CD14-positive monocyte (primary cell): ENCODE measurements around the gene MCU. TPM values are rescaled to one million over a fixed set of nuclear protein-coding genes. Genes with fewer than 3 reads are reported as not detected.

Experiments used
- DNase-seq, 3 donors: peaks; one replicate each; pipeline ENCODE4 v3.0.0-alpha.2; 2011 to 2022
- H2AFZ ChIP-seq: 2 replicates; pipeline ENCODE4 v1.6.0; 2012; ENCODE audit warnings: mild to moderate bottlenecking, low read depth, low read length, inconsistent platforms; ENCODE audit not compliant: insufficient read depth, poor library complexity, severe bottlenecking
- H3K27ac ChIP-seq, 2 donors: 1 replicate in 1 of 2; 2 replicates in 1 of 2; pipeline ENCODE4 v1.5.1; 2012 to 2013; ENCODE audit warnings: low read length in 2 of 2, control low read depth in 1 of 2, inconsistent platforms in 1 of 2, low read depth in 1 of 2, mild to moderate bottlenecking in 1 of 2
- H3K27me3 ChIP-seq, 2 donors: one replicate each; pipeline versions ENCODE4 v1.6.0 to v1.6.1; 2011 to 2013; ENCODE audit warnings: low read length in 2 of 2; ENCODE audit not compliant: control insufficient read depth in 2 of 2, insufficient read depth in 2 of 2
- H3K36me3 ChIP-seq, 2 donors: replicated peaks in 1 of 2; 1 replicate in 1 of 2; 2 replicates in 1 of 2; pipeline versions ENCODE4 v1.5.1 to v1.6.1; 2012 to 2013; ENCODE audit warnings: low read length in 2 of 2, control low read depth in 1 of 2, inconsistent platforms in 1 of 2, mild to moderate bottlenecking in 1 of 2; ENCODE audit not compliant: insufficient read depth in 2 of 2, control insufficient read depth in 1 of 2
- H3K4me1 ChIP-seq, 2 donors: 1 replicate in 1 of 2; 2 replicates in 1 of 2; pipeline versions ENCODE4 v1.5.1 to v1.6.1; 2012 to 2013; ENCODE audit warnings: low read length in 2 of 2, control low read depth in 1 of 2, inconsistent platforms in 1 of 2, mild to moderate bottlenecking in 1 of 2, moderate library complexity in 1 of 2; ENCODE audit not compliant: insufficient read depth in 2 of 2, control insufficient read depth in 1 of 2
- H3K4me2 ChIP-seq: replicated peaks from 2 replicates; pipeline ENCODE3; 2012; ENCODE audit warnings: low read length, moderate library complexity, mild to moderate bottlenecking; ENCODE audit not compliant: poor library complexity, severe bottlenecking; ENCODE audit errors: extremely low read depth
- H3K4me3 ChIP-seq, 3 experiments: fragments of 200-600 bp in 1 of 3; sonication (generic) in 1 of 3; replicated peaks in 1 of 3; 1 replicate in 2 of 3; 2 replicates in 1 of 3; pipeline ENCODE4 v1.5.1; 2011 to 2013; ENCODE audit warnings: low read length in 3 of 3, mild to moderate bottlenecking in 3 of 3, control low read depth in 2 of 3, low read depth in 2 of 3, inconsistent platforms in 1 of 3, moderate library complexity in 1 of 3
- H3K79me2 ChIP-seq: 2 replicates; pipeline ENCODE4 v1.6.0; 2012; ENCODE audit warnings: mild to moderate bottlenecking, control low read depth, inconsistent platforms, low read length, moderate library complexity; ENCODE audit not compliant: insufficient read depth
- H3K9ac ChIP-seq: 2 replicates; pipeline ENCODE4 v1.6.0; 2017; ENCODE audit warnings: low read length, mild to moderate bottlenecking; ENCODE audit not compliant: insufficient read depth, poor library complexity, severe bottlenecking
- H3K9me3 ChIP-seq, 2 donors: replicated peaks in 1 of 2; 1 replicate in 1 of 2; 2 replicates in 1 of 2; pipeline versions ENCODE4 v1.5.1 to v1.6.1; 2012 to 2013; ENCODE audit warnings: low read length in 2 of 2, control low read depth in 1 of 2; ENCODE audit not compliant: control insufficient read depth in 1 of 2, insufficient read depth in 1 of 2
- H4K20me1 ChIP-seq: 2 replicates; pipeline ENCODE4 v1.6.0; 2012; ENCODE audit warnings: mild to moderate bottlenecking, low read length, control low read depth, moderate library complexity; ENCODE audit not compliant: insufficient read depth
- H3K27ac Mint-ChIP-seq, 7 donors: one replicate each; pipeline ENCODE4 v1.8.0; 2020; ENCODE audit warnings: mild to moderate bottlenecking in 7 of 7, mixed read lengths in 7 of 7, moderate library complexity in 6 of 7, inconsistent platforms in 2 of 7
- H3K27me3 Mint-ChIP-seq, 3 donors: one replicate each; pipeline ENCODE4 v1.8.0; 2021 to 2022; ENCODE audit warnings: low read depth in 3 of 3, mild to moderate bottlenecking in 3 of 3, mixed read lengths in 3 of 3, moderate library complexity in 3 of 3, inconsistent platforms in 1 of 3
- H3K36me3 Mint-ChIP-seq, 2 donors: one replicate each; pipeline ENCODE4 v1.8.0; 2020; ENCODE audit warnings: mixed read lengths in 2 of 2, inconsistent platforms in 1 of 2, mild to moderate bottlenecking in 1 of 2
- H3K4me1 Mint-ChIP-seq: one replicate; pipeline ENCODE4 v1.8.0; 2020; ENCODE audit warnings: mild to moderate bottlenecking, mixed read lengths
- H3K4me3 Mint-ChIP-seq, 2 donors: one replicate each; pipeline ENCODE4 v1.8.0; 2020; ENCODE audit warnings: mild to moderate bottlenecking in 2 of 2, mixed read lengths in 2 of 2, moderate library complexity in 1 of 2
- H3K9me3 Mint-ChIP-seq, 7 donors: one replicate each; pipeline ENCODE4 v1.8.0; 2020 to 2022; ENCODE audit warnings: mixed read lengths in 7 of 7, mild to moderate bottlenecking in 6 of 7, moderate library complexity in 6 of 7, inconsistent platforms in 2 of 7
- WGBS: methylation state at CpG from one replicate; pipeline ENCODE4 v1.1.5; 2013; ENCODE audit warnings: missing lambda C conversion rate; ENCODE audit not compliant: insufficient coverage; 5-methylcytosine and 5-hydroxymethylcytosine counted together
- intact Hi-C, 2 donors: fragments of 100-400 bp; cut with micrococcal nuclease; formaldehyde crosslinking; loops; one replicate each; pipeline versions ENCODE4 v1.15.0 to v1.15.1; 2023
- polyA plus RNA-seq, 3 donors: library from polyadenylated mRNA; depleted of rRNA in 1 of 3; unstranded in 2 of 3; stranded (reverse) in 1 of 3; fragments of 300-500 nt in 2 of 3; fragments of >200 nt in 1 of 3; fragmentation: Illumina TruSeq in 2 of 3; gene quantifications; 1 replicate in 2 of 3; 2 replicates in 1 of 3; pipeline ENCODE4 v1.2.3, GENCODE V29; 2012 to 2021
- TF ChIP-seq, protein P1 (sequence below): fragments of 200-600 bp; IDR thresholded peaks from one replicate; pipeline ENCODE4 v1.8.0; 2022; ENCODE audit warnings: antibody characterized with exemption, mild to moderate bottlenecking

Gene MCU
- polyA plus RNA-seq, 3 donors = 11.7 to 23.1 (median 16.5) TPM

DNA sequence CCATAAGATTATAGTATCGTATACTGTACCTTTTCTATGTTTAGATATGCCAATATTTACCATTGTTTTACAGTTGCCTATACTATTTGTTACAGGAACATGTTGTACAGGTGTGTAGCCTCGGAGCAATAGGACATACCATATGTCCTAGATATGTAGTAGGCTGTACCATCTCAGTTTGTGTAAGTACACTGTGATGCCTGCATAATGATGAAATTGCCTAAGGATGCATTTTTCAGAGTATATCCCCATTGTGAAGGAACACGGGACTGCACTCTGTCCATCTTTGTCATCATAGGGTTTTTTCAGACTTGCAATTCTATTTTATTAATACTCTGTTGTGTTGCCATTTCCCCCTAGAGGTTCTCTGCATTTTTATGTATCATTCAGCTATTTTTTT, 50.1 kb downstream of the MCU start:
- H3K4me1 ChIP-seq = peaks cover 15 to 16% of the 10 kb centered on the region in 2 donors
- no CpG with 5 or more reads among the region's 3 CpGs for WGBS
- no peak overlapping the region for H3K9ac ChIP-seq
- no peaks in the 10 kb centered on the region for H3K9me3 Mint-ChIP-seq
- no peaks in the 10 kb centered on the region for H3K9me3 ChIP-seq
- H3K4me3 ChIP-seq = no peak overlapping the region
- peaks cover 0 to 8% of the 10 kb centered on the region in 2 donors for H3K36me3 ChIP-seq
- TF ChIP-seq, protein P1, sequence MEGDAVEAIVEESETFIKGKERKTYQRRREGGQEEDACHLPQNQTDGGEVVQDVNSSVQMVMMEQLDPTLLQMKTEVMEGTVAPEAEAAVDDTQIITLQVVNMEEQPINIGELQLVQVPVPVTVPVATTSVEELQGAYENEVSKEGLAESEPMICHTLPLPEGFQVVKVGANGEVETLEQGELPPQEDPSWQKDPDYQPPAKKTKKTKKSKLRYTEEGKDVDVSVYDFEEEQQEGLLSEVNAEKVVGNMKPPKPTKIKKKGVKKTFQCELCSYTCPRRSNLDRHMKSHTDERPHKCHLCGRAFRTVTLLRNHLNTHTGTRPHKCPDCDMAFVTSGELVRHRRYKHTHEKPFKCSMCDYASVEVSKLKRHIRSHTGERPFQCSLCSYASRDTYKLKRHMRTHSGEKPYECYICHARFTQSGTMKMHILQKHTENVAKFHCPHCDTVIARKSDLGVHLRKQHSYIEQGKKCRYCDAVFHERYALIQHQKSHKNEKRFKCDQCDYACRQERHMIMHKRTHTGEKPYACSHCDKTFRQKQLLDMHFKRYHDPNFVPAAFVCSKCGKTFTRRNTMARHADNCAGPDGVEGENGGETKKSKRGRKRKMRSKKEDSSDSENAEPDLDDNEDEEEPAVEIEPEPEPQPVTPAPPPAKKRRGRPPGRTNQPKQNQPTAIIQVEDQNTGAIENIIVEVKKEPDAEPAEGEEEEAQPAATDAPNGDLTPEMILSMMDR = no peak
- no peak overlapping the region for H3K27ac ChIP-seq
- H3K4me3 Mint-ChIP-seq = no peak overlapping the region
- peaks cover 50% of the 10 kb centered on the region for H3K79me2 ChIP-seq
- peaks cover 45% of the 10 kb centered on the region for H4K20me1 ChIP-seq
- no peak overlapping the region for H2AFZ ChIP-seq
- no peaks in the 10 kb centered on the region for H3K27me3 ChIP-seq
- DNase-seq = no peak
- peaks cover 17% of the 10 kb centered on the region for H3K4me1 Mint-ChIP-seq
- H3K4me2 ChIP-seq = no peak overlapping the region
- intact Hi-C loops = no loop called here
- peaks cover 8 to 13% of the 10 kb centered on the region in 2 donors for H3K36me3 Mint-ChIP-seq
- H3K27ac Mint-ChIP-seq = no peak overlapping the region
- no peaks in the 10 kb centered on the region for H3K27me3 Mint-ChIP-seq

DNA sequence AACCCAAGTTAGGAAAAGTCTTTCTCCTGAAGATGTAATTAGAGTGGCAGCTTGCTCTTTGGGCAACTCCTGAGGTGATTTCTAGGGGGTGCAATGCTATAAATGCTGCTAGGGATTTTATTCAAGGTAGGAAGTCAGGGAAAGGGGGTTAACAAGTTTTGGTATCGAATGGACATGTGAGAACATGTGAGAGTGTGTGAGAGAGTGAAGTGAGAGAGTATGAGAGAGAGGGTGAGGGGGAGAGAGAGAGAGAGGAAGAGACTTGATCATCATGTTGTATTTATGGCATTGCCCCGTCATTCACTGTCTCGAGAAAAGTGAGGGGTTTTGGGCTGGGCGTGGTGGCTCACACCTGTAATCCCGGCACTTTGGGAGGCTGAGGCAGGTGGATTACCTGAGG, 50.9 kb downstream of the MCU start:
- intact Hi-C loops = no loop called here
- 92% methylated on average over 3 of the region's 5 CpGs for WGBS
- Mint-ChIP-seq H3K27ac (no peak overlapping the region), H3K4me3 (no peak overlapping the region), H3K36me3 (peaks cover 11 to 14% of the 10 kb centered on the region in 2 donors), H3K27me3 (no peaks in the 10 kb centered on the region), H3K4me1 (peaks cover 10% of the 10 kb centered on the region), H3K9me3 (peaks cover 0 to 2% (median 0%) of the 10 kb centered on the region in 7 donors)
- TF ChIP-seq, protein P1 = no peak
- peaks cover 0 to 8% of the 10 kb centered on the region in 2 donors for H3K36me3 ChIP-seq
- no peak overlapping the region for H3K4me3 ChIP-seq
- DNase-seq = no peak
- H3K27ac ChIP-seq = no peak overlapping the region
- H4K20me1 ChIP-seq = peaks cover 43% of the 10 kb centered on the region
- no peaks in the 10 kb centered on the region for H3K27me3 ChIP-seq
- peaks cover 9 to 10% of the 10 kb centered on the region in 2 donors for H3K4me1 ChIP-seq
- H3K9me3 ChIP-seq = no peaks in the 10 kb centered on the region
- H3K79me2 ChIP-seq = peaks cover 49% of the 10 kb centered on the region
- no peak overlapping the region for H2AFZ ChIP-seq
- H3K9ac ChIP-seq = no peak overlapping the region
- H3K4me2 ChIP-seq = no peak overlapping the region
